Measurements from ENCODE around the gene KRT80. TPM values are rescaled to one million over a fixed set of nuclear protein-coding genes. Genes with fewer than 3 reads are reported as not detected.

The KRT80 gene
- total RNA-seq, 5 donors from 2014 or later (not counting 1 experiment from before 2014, with no cell fraction given) = 0.09 to 0.12 TPM; not detected in 3

- H3K4me1 ChIP-seq (ENCODE audit: control insufficient read depth in 1 of 2, extremely low read depth in 1 of 2, insufficient read depth in 2 of 2, low read length in 2 of 2) = no peaks in the 10 kb centered on the region
These were observed 4.6 kb downstream of the KRT80 start for GRCh38 chr12:52187206-52187605.

GRCh38 chr12:52186118-52186840 is 5.5 kb downstream of the KRT80 start:
- Mint-ChIP-seq H3K4me3 (no peak overlapping the region), H3K27me3 (no peaks in the 10 kb centered on the region), H3K4me1 (peaks cover 1 to 8% (median 5%) of the 10 kb centered on the region in 3 donors), H3K9me3 (no peaks in the 10 kb centered on the region), H3K27ac (no peak overlapping the region), H3K36me3 (no peaks in the 10 kb centered on the region)
- no peak for DNase-seq
- POLR2A ChIA-PET = interaction anchor here in 1 of 2 donors (0.5 kb wide), 1 partner anchor 31 kb away, joined by 5 read pairs; no protein-coding TSS in a partner anchor
- Histone ChIP-seq H3K36me3 (ENCODE audit: control insufficient read depth in 2 of 2, extremely low read depth in 1 of 2, insufficient read depth in 1 of 2, low read length in 1 of 2) (no peaks in the 10 kb centered on the region), H3K4me1 (ENCODE audit: control insufficient read depth in 1 of 2, extremely low read depth in 1 of 2, insufficient read depth in 2 of 2, low read length in 2 of 2) (no peaks in the 10 kb centered on the region), H3K4me3 (ENCODE audit: control insufficient read depth in 1 of 2, extremely low read depth in 1 of 2, low read length in 1 of 2) (no peak overlapping the region), H3K9me3 (no peaks in the 10 kb centered on the region), H3K27ac (ENCODE audit: low read length) (no peak overlapping the region), H3K27me3 (replicated peaks in 1 of 2; ENCODE audit: control insufficient read depth in 2 of 2, extremely low read depth in 1 of 2, insufficient read depth in 2 of 2, low read length in 1 of 2) (peaks cover 0 to 19% of the 10 kb centered on the region in 2 experiments)
- no peak for ATAC-seq (replicated peaks in 1 of 4)
- CTCF ChIA-PET = interaction anchor here in 1 of 2 donors (0.6 kb wide), 1 partner anchor 141 kb away, joined by 3 read pairs; no protein-coding TSS in a partner anchor
- WGBS (ENCODE audit: insufficient coverage) = 85% methylated on average over 7 of the region's 8 CpGs

More at GRCh38 chr12:52187206-52187605, 4.6 kb downstream of the KRT80 start:
- Mint-ChIP-seq H3K9me3 (no peaks in the 10 kb centered on the region), H3K36me3 (no peaks in the 10 kb centered on the region), H3K4me3 (no peak overlapping the region), H3K27ac (no peak overlapping the region), H3K27me3 (no peaks in the 10 kb centered on the region), H3K4me1 (peaks cover 1 to 8% (median 5%) of the 10 kb centered on the region in 3 donors)
- H3K9me3 ChIP-seq = no peaks in the 10 kb centered on the region
- no peaks in the 10 kb centered on the region for H3K36me3 ChIP-seq (ENCODE audit: control insufficient read depth in 2 of 2, extremely low read depth in 1 of 2, insufficient read depth in 1 of 2, low read length in 1 of 2)
- no peak overlapping the region for H3K4me3 ChIP-seq (ENCODE audit: control insufficient read depth in 1 of 2, extremely low read depth in 1 of 2, low read length in 1 of 2)
- peaks cover 0 to 20% of the 10 kb centered on the region in 2 experiments for H3K27me3 ChIP-seq (replicated peaks in 1 of 2; ENCODE audit: control insufficient read depth in 2 of 2, extremely low read depth in 1 of 2, insufficient read depth in 2 of 2, low read length in 1 of 2)
- WGBS (ENCODE audit: insufficient coverage) = 91% methylated on average over 11 of the region's 11 CpGs
- ChIA-PET POLR2A (no interaction called here), CTCF (no interaction called here)
- ATAC-seq (replicated peaks in 1 of 4) (no peak), DNase-seq (no peak)
- H3K27ac ChIP-seq (ENCODE audit: low read length) = no peak overlapping the region

GRCh38 chr12:52185400-52185967 is 6.3 kb downstream of the KRT80 start:
- no peak for ATAC-seq (replicated peaks in 1 of 4)
- WGBS (ENCODE audit: insufficient coverage) = 90% methylated on average over 14 of the region's 16 CpGs
- no peaks in the 10 kb centered on the region for H3K4me1 ChIP-seq (ENCODE audit: control insufficient read depth in 1 of 2, extremely low read depth in 1 of 2, insufficient read depth in 2 of 2, low read length in 2 of 2)
- Mint-ChIP-seq H3K36me3 (no peaks in the 10 kb centered on the region), H3K27me3 (no peaks in the 10 kb centered on the region), H3K4me1 (peaks cover 1 to 8% (median 5%) of the 10 kb centered on the region in 3 donors), H3K27ac (no peak overlapping the region), H3K4me3 (no peak overlapping the region), H3K9me3 (no peaks in the 10 kb centered on the region)
- no peaks in the 10 kb centered on the region for H3K9me3 ChIP-seq
- H3K27ac ChIP-seq (ENCODE audit: low read length) = no peak overlapping the region
- ChIA-PET POLR2A (no interaction called here), CTCF (interaction anchor here in 1 of 2 donors (0.6 kb wide), 1 partner anchor 141 kb away, joined by 3 read pairs; no protein-coding TSS in a partner anchor)
- no peak for DNase-seq
- no peak overlapping the region for H3K4me3 ChIP-seq (ENCODE audit: control insufficient read depth in 1 of 2, extremely low read depth in 1 of 2, low read length in 1 of 2)
- peaks cover 0 to 23% of the 10 kb centered on the region in 2 experiments for H3K27me3 ChIP-seq (replicated peaks in 1 of 2; ENCODE audit: control insufficient read depth in 2 of 2, extremely low read depth in 1 of 2, insufficient read depth in 2 of 2, low read length in 1 of 2)
- H3K36me3 ChIP-seq (ENCODE audit: control insufficient read depth in 2 of 2, extremely low read depth in 1 of 2, insufficient read depth in 1 of 2, low read length in 1 of 2) = no peaks in the 10 kb centered on the region

GRCh38 chr12:52184813-52185212 is 7.0 kb downstream of the KRT80 start:
- H3K4me1 ChIP-seq (ENCODE audit: control insufficient read depth in 1 of 2, extremely low read depth in 1 of 2, insufficient read depth in 2 of 2, low read length in 2 of 2) = no peaks in the 10 kb centered on the region
- Mint-ChIP-seq H3K27me3 (no peaks in the 10 kb centered on the region), H3K4me3 (no peak overlapping the region), H3K27ac (no peak overlapping the region), H3K4me1 (peaks cover 1 to 8% (median 5%) of the 10 kb centered on the region in 3 donors), H3K9me3 (no peaks in the 10 kb centered on the region), H3K36me3 (no peaks in the 10 kb centered on the region)
- H3K9me3 ChIP-seq = no peaks in the 10 kb centered on the region
- ChIA-PET POLR2A (no interaction called here), CTCF (no interaction called here)
- no peak overlapping the region for H3K4me3 ChIP-seq (ENCODE audit: control insufficient read depth in 1 of 2, extremely low read depth in 1 of 2, low read length in 1 of 2)
- WGBS (ENCODE audit: insufficient coverage) = 56% methylated on average over 5 of the region's 6 CpGs
- DNase-seq (no peak), ATAC-seq (replicated peaks in 1 of 4) (no peak)
- H3K36me3 ChIP-seq (ENCODE audit: control insufficient read depth in 2 of 2, extremely low read depth in 1 of 2, insufficient read depth in 1 of 2, low read length in 1 of 2) = no peaks in the 10 kb centered on the region
- peaks cover 0 to 23% of the 10 kb centered on the region in 2 experiments for H3K27me3 ChIP-seq (replicated peaks in 1 of 2; ENCODE audit: control insufficient read depth in 2 of 2, extremely low read depth in 1 of 2, insufficient read depth in 2 of 2, low read length in 1 of 2)
- no peak overlapping the region for H3K27ac ChIP-seq (ENCODE audit: low read length)

GRCh38 chr12:52183971-52184370 is 7.8 kb downstream of the KRT80 start:
- Histone ChIP-seq H3K4me1 (ENCODE audit: control insufficient read depth in 1 of 2, extremely low read depth in 1 of 2, insufficient read depth in 2 of 2, low read length in 2 of 2) (no peaks in the 10 kb centered on the region), H3K4me3 (ENCODE audit: control insufficient read depth in 1 of 2, extremely low read depth in 1 of 2, low read length in 1 of 2) (no peak overlapping the region), H3K27ac (ENCODE audit: low read length) (no peak overlapping the region), H3K36me3 (ENCODE audit: control insufficient read depth in 2 of 2, extremely low read depth in 1 of 2, insufficient read depth in 1 of 2, low read length in 1 of 2) (no peaks in the 10 kb centered on the region), H3K9me3 (no peaks in the 10 kb centered on the region), H3K27me3 (replicated peaks in 1 of 2; ENCODE audit: control insufficient read depth in 2 of 2, extremely low read depth in 1 of 2, insufficient read depth in 2 of 2, low read length in 1 of 2) (peaks cover 0 to 22% of the 10 kb centered on the region in 2 experiments)
- whole genome bisulfite sequencing (ENCODE audit: insufficient coverage) = 78% methylated on average over 7 of the region's 8 CpGs
- no peaks in the 10 kb centered on the region for H3K9me3 Mint-ChIP-seq
- H3K4me3 Mint-ChIP-seq = no peak overlapping the region
- H3K27ac Mint-ChIP-seq = no peak overlapping the region
- ATAC-seq (replicated peaks in 1 of 4) (no peak), DNase-seq (no peak)
- ChIA-PET CTCF (no interaction called here), POLR2A (no interaction called here)
- peaks cover 1 to 8% (median 5%) of the 10 kb centered on the region in 3 donors for H3K4me1 Mint-ChIP-seq
- no peaks in the 10 kb centered on the region for H3K36me3 Mint-ChIP-seq
- H3K27me3 Mint-ChIP-seq = no peaks in the 10 kb centered on the region

- H3K36me3 Mint-ChIP-seq = no peaks in the 10 kb centered on the region
- H3K4me3 ChIP-seq (ENCODE audit: control insufficient read depth in 1 of 2, extremely low read depth in 1 of 2, low read length in 1 of 2) = no peak overlapping the region
- no peak overlapping the region for H3K27ac ChIP-seq (ENCODE audit: low read length)
- no peaks in the 10 kb centered on the region for H3K4me1 ChIP-seq (ENCODE audit: control insufficient read depth in 1 of 2, extremely low read depth in 1 of 2, insufficient read depth in 2 of 2, low read length in 2 of 2)
- no peaks in the 10 kb centered on the region for H3K36me3 ChIP-seq (ENCODE audit: control insufficient read depth in 2 of 2, extremely low read depth in 1 of 2, insufficient read depth in 1 of 2, low read length in 1 of 2)
- DNase-seq (no peak), ATAC-seq (replicated peaks in 1 of 4) (no peak)
- no peaks in the 10 kb centered on the region for H3K9me3 Mint-ChIP-seq
- no peak overlapping the region for H3K27ac Mint-ChIP-seq
- POLR2A ChIA-PET = no interaction called here
- H3K27me3 Mint-ChIP-seq = no peaks in the 10 kb centered on the region
- CTCF ChIA-PET = no interaction called here
- H3K9me3 ChIP-seq = no peaks in the 10 kb centered on the region
- WGBS (ENCODE audit: insufficient coverage) = 59% methylated on average over 6 of the region's 6 CpGs
- H3K4me1 Mint-ChIP-seq = peaks cover 1 to 8% (median 5%) of the 10 kb centered on the region in 3 donors
- H3K4me3 Mint-ChIP-seq = no peak overlapping the region
- H3K27me3 ChIP-seq (replicated peaks in 1 of 2; ENCODE audit: control insufficient read depth in 2 of 2, extremely low read depth in 1 of 2, insufficient read depth in 2 of 2, low read length in 1 of 2) = peaks cover 0 to 20% of the 10 kb centered on the region in 2 experiments
These were observed 8.3 kb downstream of the KRT80 start for GRCh38 chr12:52183544-52183910.

Measured in T-cell (primary cell).